Fibroblast of lung (primary cell): ENCODE results near the gene OSBPL9. TPM values are rescaled to one million over a fixed set of nuclear protein-coding genes. Genes with fewer than 3 reads are reported as not detected.

Source experiments
- DNase-seq, 2 donors: peaks; one replicate each; pipeline versions ENCODE4 v3.0.0 to v3.0.0-alpha.2; 2010; ENCODE audit warnings: low read depth in 2 of 2
- H2AFZ ChIP-seq: 2 replicates; pipeline ENCODE4 v1.5.1; 2012; ENCODE audit warnings: low read length, control low read depth, inconsistent platforms
- H3K27ac ChIP-seq: 2 replicates; pipeline ENCODE4 v1.5.1; 2011; ENCODE audit warnings: low read length, control low read depth; ENCODE audit not compliant: insufficient read depth
- H3K27me3 ChIP-seq: 2 replicates; pipeline ENCODE4 v1.5.1; 2011; ENCODE audit warnings: mild to moderate bottlenecking, low read length; ENCODE audit not compliant: control insufficient read depth, insufficient read depth
- H3K36me3 ChIP-seq: 2 replicates; pipeline ENCODE4 v1.5.1; 2011; ENCODE audit warnings: low read length; ENCODE audit not compliant: control insufficient read depth, insufficient read depth
- H3K4me1 ChIP-seq: 2 replicates; pipeline ENCODE4 v1.5.1; 2011; ENCODE audit warnings: low read length; ENCODE audit not compliant: control insufficient read depth, insufficient read depth; ENCODE audit errors: extremely low read depth
- H3K4me2 ChIP-seq: 2 replicates; pipeline ENCODE4 v1.5.1; 2011; ENCODE audit warnings: low read length, control low read depth; ENCODE audit not compliant: insufficient read depth; ENCODE audit errors: extremely low read depth
- H3K4me3 ChIP-seq, 4 experiments: fragments of 200-600 bp in 1 of 4; sonication (generic) in 1 of 4; replicated peaks in 1 of 4; 2 replicates each; pipeline ENCODE4 v1.5.1; 2011 to 2016; ENCODE audit warnings: low read length in 4 of 4, low read depth in 3 of 4, mild to moderate bottlenecking in 3 of 4, control low read depth in 2 of 4, inconsistent platforms in 1 of 4, mixed read lengths in 1 of 4; ENCODE audit not compliant: insufficient read depth in 1 of 4; ENCODE audit errors: control extremely low read depth in 1 of 4
- H3K79me2 ChIP-seq: 2 replicates; pipeline ENCODE4 v1.5.1; 2012; ENCODE audit warnings: mild to moderate bottlenecking, low read length, inconsistent platforms; ENCODE audit not compliant: control insufficient read depth, insufficient read depth
- H3K9ac ChIP-seq: 2 replicates; pipeline ENCODE4 v1.5.1; 2011; ENCODE audit warnings: mild to moderate bottlenecking, low read length, control low read depth; ENCODE audit not compliant: insufficient read depth
- H3K9me3 ChIP-seq: 2 replicates; pipeline ENCODE4 v1.5.1; 2012; ENCODE audit warnings: low read depth, low read length; ENCODE audit not compliant: control insufficient read depth, insufficient read depth
- H4K20me1 ChIP-seq: 2 replicates; pipeline ENCODE4 v1.5.1; 2011; ENCODE audit warnings: low read length; ENCODE audit not compliant: control insufficient read depth, insufficient read depth; ENCODE audit errors: extremely low read depth
- EZH2 ChIP-seq: IDR thresholded peaks from 2 replicates; pipeline ENCODE4 v1.5.1; 2012; ENCODE audit warnings: low read length, control low read depth, mild to moderate bottlenecking; ENCODE audit errors: missing control alignments
- polyA plus RNA-seq, 2 donors: library from polyadenylated mRNA; depleted of rRNA in 1 of 2; stranded (reverse) in 1 of 2; unstranded in 1 of 2; fragments of >200 nt; gene quantifications; 2 replicates each; pipeline ENCODE4 v1.2.1, GENCODE V29; 2011 to 2012; ENCODE audit warnings: missing spikeins in 1 of 2
- total RNA-seq: library from RNA; depleted of rRNA; stranded (reverse); fragments of >200 nt; gene quantifications from 2 replicates; pipeline ENCODE4 v1.2.1, GENCODE V29; 2014
- TF ChIP-seq, protein P1 (sequence below), 2 donors: IDR thresholded peaks in 1 of 2; conservative IDR thresholded peaks in 1 of 2; 1 replicate in 1 of 2; 2 replicates in 1 of 2; pipeline ENCODE4 v1.5.1; 2011 to 2012; ENCODE audit warnings: low read length in 2 of 2, control low read depth in 1 of 2, inconsistent platforms in 1 of 2, low read depth in 1 of 2, mild to moderate bottlenecking in 1 of 2

Gene OSBPL9
- total and polyA plus RNA-seq, 2 donors (not counting 1 experiment from before 2014, with no cell fraction given), result 62.5 to 90.7 TPM

DNA sequence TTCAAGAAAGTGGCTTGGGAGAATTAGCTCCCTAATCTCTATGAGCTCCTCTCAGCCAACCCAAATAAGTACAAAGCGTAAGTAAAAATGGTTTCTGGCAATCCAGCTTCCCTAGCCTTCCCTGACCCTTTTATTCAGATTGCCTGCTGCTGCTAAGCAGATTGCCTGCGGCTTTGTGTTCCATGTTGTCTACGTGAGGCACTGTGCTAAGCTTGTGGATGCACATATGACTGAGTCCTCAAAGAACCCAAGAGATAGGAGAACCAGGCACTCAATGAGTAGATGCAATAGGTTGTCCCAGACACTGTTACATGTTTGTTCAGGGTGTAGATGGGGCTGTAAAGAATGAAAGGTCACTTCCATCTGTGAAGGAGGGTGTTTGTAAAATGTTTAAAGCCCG lies 6.3 kb upstream of the OSBPL9 start:
- Histone ChIP-seq H4K20me1 (no peaks in the 10 kb centered on the region), H3K9me3 (no peaks in the 10 kb centered on the region), H3K36me3 (no peaks in the 10 kb centered on the region), H2AFZ (no peak overlapping the region), H3K4me3 (no peak overlapping the region), H3K27me3 (no peaks in the 10 kb centered on the region), H3K79me2 (no peaks in the 10 kb centered on the region), H3K9ac (no peak overlapping the region), H3K4me1 (peaks cover 4% of the 10 kb centered on the region), H3K4me2 (no peak overlapping the region), H3K27ac (no peak overlapping the region)
- TF ChIP-seq, protein P1, sequence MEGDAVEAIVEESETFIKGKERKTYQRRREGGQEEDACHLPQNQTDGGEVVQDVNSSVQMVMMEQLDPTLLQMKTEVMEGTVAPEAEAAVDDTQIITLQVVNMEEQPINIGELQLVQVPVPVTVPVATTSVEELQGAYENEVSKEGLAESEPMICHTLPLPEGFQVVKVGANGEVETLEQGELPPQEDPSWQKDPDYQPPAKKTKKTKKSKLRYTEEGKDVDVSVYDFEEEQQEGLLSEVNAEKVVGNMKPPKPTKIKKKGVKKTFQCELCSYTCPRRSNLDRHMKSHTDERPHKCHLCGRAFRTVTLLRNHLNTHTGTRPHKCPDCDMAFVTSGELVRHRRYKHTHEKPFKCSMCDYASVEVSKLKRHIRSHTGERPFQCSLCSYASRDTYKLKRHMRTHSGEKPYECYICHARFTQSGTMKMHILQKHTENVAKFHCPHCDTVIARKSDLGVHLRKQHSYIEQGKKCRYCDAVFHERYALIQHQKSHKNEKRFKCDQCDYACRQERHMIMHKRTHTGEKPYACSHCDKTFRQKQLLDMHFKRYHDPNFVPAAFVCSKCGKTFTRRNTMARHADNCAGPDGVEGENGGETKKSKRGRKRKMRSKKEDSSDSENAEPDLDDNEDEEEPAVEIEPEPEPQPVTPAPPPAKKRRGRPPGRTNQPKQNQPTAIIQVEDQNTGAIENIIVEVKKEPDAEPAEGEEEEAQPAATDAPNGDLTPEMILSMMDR (conservative IDR thresholded peaks at IDR 0.05 in 1 of 2, IDR thresholded peaks at IDR 0.05 in 1 of 2; ENCODE audit: low read depth in 1 of 2, low read length in 2 of 2), result no peak
- TF ChIP-seq EZH2, result no peak
- no peak for DNase-seq

DNA sequence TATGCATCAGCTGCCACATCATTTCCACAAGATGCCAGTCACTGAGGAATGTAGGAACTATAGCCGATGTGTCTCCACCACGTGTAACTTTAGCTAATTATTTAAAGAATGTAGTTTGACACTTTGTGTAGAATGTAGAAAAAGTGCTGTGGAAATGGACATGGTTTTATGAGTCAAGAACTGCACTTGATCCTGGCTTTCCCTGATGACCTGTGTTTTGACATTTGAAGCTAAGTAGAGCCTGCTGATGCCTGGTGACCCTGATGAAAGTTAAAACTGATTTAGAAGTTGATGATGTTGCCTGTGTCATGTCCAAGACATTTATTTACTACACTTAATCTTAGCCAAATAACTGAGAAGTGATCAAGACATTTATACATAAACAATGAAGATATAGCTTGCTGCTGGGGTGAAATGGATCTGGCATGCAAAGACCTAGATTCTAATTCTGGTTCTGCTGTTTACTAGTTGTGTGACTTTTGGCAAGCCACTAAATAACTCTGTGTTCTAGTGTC lies 4.4 kb upstream of the OSBPL9 start:
- Histone ChIP-seq H2AFZ (no peak overlapping the region), H3K27ac (no peak overlapping the region), H3K4me3 (no peak overlapping the region), H3K36me3 (no peaks in the 10 kb centered on the region), H3K4me1 (peaks cover 4% of the 10 kb centered on the region), H3K4me2 (peak overlapping the region; percentile 32), H3K27me3 (no peaks in the 10 kb centered on the region), H3K9me3 (no peaks in the 10 kb centered on the region), H3K79me2 (no peaks in the 10 kb centered on the region), H4K20me1 (no peaks in the 10 kb centered on the region), H3K9ac (no peak overlapping the region)
- peak in 1 of 2 donors; percentile 52 for DNase-seq
- no peak for TF ChIP-seq EZH2
- TF ChIP-seq, protein P1 (conservative IDR thresholded peaks at IDR 0.05 in 1 of 2, IDR thresholded peaks at IDR 0.05 in 1 of 2; ENCODE audit: low read depth in 1 of 2, low read length in 2 of 2), result no peak

GRCh38 chr1:51615780-51616291 lies 1.1 kb upstream of the OSBPL9 start:
- no peak overlapping the region for H3K9ac ChIP-seq
- H4K20me1 ChIP-seq, result no peaks in the 10 kb centered on the region
- no peaks in the 10 kb centered on the region for H3K27me3 ChIP-seq
- TF ChIP-seq EZH2, result no peak
- TF ChIP-seq, protein P1 (conservative IDR thresholded peaks at IDR 0.05 in 1 of 2, IDR thresholded peaks at IDR 0.05 in 1 of 2; ENCODE audit: low read depth in 1 of 2, low read length in 2 of 2), result no peak
- peaks cover 4% of the 10 kb centered on the region for H3K4me1 ChIP-seq
- no peaks in the 10 kb centered on the region for H3K9me3 ChIP-seq
- no peak for DNase-seq
- H3K4me3 ChIP-seq, result no peak overlapping the region
- no peaks in the 10 kb centered on the region for H3K36me3 ChIP-seq
- H2AFZ ChIP-seq, result no peak overlapping the region
- no peak overlapping the region for H3K4me2 ChIP-seq
- peaks cover 22% of the 10 kb centered on the region for H3K79me2 ChIP-seq
- no peak overlapping the region for H3K27ac ChIP-seq
